Sigmoid colon (tissue), 4 donors: ENCODE measurements around the gene CHRNE.
A peak's percentile ranks its signal among the peaks of the same experiment; 100 is the strongest.

Source experiments
- POLR2AphosphoS5 ChIP-seq, 4 donors: sonication (generic); formaldehyde crosslinking; IDR thresholded peaks; one replicate each; pipeline ENCODE4 v1.6.1; 2017; ENCODE audit warnings: antibody characterized with exemption in 4 of 4
- TF ChIP-seq, protein P1 (sequence below), 4 experiments: fragments of 450-650 bp in 3 of 4; fragments of 200-600 bp in 1 of 4; IDR thresholded peaks; one replicate each; pipeline ENCODE4 v1.5.1; 2016 to 2019; ENCODE audit warnings: antibody characterized with exemption in 4 of 4, mild to moderate bottlenecking in 3 of 4, moderate library complexity in 2 of 4

DNA sequence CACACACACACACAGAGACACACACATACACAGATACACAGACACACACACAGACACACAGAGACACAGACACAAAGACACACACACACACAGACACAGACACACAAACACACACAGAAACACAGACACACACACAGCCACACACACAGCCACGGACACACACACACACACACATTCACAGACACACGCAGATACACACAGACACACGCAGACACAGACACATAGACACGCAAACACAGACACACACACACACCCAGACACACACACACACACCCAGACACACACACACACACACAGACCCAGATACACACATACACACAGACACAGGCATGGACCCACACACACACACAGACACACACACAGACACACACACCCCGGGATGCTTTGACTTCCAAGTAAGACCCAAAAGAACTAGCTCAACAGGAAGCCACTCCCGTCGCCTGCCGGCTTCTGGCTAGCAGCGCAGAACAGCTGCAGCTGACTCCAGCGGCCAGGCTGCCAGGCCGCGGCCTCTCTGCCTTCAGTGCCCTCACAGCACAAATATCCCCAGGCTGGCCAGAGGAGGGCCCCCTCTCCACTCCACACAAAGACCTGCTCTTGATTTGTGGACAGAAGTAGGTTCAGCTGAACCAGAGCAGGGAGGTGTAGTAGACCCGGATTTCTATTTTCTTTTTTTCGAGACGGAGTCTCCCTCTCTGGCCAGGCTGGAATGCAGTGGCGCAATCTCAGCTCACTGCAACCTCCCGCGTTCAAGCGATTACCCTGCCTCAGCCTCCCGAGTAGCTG is 6.0 kb upstream of the CHRNE start:
- TF ChIP-seq, protein P1, sequence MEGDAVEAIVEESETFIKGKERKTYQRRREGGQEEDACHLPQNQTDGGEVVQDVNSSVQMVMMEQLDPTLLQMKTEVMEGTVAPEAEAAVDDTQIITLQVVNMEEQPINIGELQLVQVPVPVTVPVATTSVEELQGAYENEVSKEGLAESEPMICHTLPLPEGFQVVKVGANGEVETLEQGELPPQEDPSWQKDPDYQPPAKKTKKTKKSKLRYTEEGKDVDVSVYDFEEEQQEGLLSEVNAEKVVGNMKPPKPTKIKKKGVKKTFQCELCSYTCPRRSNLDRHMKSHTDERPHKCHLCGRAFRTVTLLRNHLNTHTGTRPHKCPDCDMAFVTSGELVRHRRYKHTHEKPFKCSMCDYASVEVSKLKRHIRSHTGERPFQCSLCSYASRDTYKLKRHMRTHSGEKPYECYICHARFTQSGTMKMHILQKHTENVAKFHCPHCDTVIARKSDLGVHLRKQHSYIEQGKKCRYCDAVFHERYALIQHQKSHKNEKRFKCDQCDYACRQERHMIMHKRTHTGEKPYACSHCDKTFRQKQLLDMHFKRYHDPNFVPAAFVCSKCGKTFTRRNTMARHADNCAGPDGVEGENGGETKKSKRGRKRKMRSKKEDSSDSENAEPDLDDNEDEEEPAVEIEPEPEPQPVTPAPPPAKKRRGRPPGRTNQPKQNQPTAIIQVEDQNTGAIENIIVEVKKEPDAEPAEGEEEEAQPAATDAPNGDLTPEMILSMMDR (IDR thresholded peaks at IDR 0.05), result peak; percentile 62 to 90 (median 80)
- peak in 3 of 4 donors; percentile 18 to 47 (median 37) for TF ChIP-seq POLR2AphosphoS5 (IDR thresholded peaks at IDR 0.05)
